OCI-LY7 (cell line): ENCODE measurements around the gene SPATA18.

ENCODE experiments used
- CTCF ChIP-seq: fragments of 200-600 bp; sonication (generic); conservative IDR thresholded peaks from 2 replicates; pipeline ENCODE4 v1.5.1; 2014; ENCODE audit warnings: mild to moderate bottlenecking, antibody characterized with exemption, low read length, moderate library complexity, mixed read lengths
- EZH2phosphoT487 ChIP-seq: fragments of 200-600 bp; sonication (generic); IDR thresholded peaks from 2 replicates; pipeline ENCODE4 v1.6.1; 2018; ENCODE audit warnings: low read depth, borderline replicate concordance, mild to moderate bottlenecking, mixed run types, antibody characterized with exemption, low read length, moderate library complexity, mixed read lengths

- TF ChIP-seq CTCF = no peak
- TF ChIP-seq EZH2phosphoT487 = no peak
Measured at GRCh38 chr4:52093466-52093865, 42.4 kb downstream of the SPATA18 start.
